Measurements from ENCODE around the gene SYNJ2. TPM values are rescaled to one million over a fixed set of nuclear protein-coding genes. Genes with fewer than 3 reads are reported as not detected.

The SYNJ2 gene
- total RNA-seq, 4 donors from 2014 or later, result 2.2 to 7.9 (median 3.1) TPM

DNA sequence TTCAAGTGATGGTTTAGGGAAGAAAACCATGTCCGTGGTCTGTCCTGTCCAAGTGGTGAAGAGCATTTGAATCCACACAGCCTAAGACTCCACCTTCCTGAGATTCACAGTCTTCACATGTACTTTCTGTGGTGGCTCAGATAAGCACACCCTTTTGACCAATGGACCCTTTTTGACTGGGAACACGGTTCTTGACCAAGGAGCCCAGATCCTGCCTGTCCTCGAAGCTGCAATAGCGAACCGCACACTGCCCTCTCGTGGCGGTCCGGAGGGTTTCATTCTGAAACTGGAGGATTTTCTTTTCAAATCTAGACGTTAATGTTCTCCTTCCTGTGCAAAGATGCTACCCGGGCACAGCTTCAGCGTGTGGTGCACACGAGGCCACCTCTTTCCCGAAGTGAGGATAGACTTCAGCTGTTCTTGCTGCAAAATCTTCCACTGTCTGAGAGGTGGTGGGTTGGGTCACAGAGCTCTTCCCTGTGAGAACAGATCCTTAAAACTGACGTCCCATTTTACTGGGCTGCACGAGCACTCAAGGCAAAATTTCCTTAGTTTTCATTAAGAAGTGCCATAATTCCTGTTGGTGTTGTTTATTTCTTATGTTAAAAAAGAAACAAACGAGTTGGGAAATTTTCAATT is 90.5 kb downstream of the SYNJ2 start:
- TF ChIP-seq, protein P1, sequence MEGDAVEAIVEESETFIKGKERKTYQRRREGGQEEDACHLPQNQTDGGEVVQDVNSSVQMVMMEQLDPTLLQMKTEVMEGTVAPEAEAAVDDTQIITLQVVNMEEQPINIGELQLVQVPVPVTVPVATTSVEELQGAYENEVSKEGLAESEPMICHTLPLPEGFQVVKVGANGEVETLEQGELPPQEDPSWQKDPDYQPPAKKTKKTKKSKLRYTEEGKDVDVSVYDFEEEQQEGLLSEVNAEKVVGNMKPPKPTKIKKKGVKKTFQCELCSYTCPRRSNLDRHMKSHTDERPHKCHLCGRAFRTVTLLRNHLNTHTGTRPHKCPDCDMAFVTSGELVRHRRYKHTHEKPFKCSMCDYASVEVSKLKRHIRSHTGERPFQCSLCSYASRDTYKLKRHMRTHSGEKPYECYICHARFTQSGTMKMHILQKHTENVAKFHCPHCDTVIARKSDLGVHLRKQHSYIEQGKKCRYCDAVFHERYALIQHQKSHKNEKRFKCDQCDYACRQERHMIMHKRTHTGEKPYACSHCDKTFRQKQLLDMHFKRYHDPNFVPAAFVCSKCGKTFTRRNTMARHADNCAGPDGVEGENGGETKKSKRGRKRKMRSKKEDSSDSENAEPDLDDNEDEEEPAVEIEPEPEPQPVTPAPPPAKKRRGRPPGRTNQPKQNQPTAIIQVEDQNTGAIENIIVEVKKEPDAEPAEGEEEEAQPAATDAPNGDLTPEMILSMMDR (IDR thresholded peaks at IDR 0.05; ENCODE audit: low read depth), result no peak

DNA sequence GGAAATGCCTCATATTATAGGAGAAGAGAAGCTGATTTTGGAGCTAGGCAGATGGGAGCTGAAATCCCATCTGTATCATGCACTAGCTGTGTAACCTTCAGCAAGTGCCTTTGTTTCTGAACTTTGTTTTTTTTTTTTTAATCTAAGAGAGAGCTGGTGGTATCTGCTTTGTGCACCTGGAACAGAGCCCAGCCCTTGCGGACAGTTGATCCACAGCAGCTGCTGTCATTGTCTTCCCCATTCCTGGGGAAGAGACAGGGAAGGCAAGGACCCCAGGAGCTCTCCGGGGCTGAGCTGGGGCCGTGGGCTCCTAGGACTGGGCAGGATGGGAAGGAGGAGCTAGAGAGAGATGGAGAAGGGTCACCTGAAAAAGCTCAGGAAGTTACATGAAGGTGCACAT is 92.1 kb downstream of the SYNJ2 start:
- TF ChIP-seq, protein P1 (IDR thresholded peaks at IDR 0.05; ENCODE audit: low read depth), result no peak

DNA sequence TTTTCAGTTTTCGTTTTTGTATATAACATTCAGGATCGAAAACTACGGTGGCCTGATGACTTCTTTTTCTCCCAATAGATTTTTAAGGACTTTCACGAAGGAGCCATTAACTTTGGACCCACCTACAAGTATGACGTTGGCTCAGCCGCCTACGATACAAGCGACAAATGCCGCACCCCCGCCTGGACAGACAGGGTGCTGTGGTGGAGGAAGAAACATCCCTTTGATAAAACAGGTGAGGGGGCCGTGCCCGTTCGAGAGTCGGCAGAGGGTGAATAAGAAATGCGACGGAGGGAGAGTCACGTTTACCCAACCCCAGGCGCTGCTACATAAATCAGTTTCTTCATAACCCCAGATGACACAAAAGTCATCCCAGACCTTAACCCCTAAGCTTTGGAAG is 94.9 kb downstream of the SYNJ2 start:
- TF ChIP-seq, protein P1 (IDR thresholded peaks at IDR 0.05; ENCODE audit: low read depth), result no peak

DNA sequence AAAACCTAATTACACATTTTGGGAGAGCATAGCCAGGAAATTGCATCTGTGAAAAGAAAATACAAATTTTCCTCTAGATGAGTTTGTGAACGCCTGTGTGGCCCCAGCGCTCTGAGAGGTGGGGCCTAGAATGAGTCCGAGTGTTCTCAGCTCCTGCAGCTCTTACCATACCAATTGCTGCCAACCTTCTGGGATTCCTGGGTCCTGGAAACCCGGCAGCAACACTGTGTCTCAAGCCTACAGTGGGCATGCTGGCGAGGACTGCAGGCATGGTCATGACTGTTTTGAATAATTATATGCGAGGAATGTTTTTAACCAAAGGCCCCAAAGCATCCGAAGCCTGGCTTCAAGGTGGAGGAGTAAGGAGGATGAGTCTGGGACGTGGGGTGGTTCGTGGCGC is 96.0 kb downstream of the SYNJ2 start:
- TF ChIP-seq, protein P1 (IDR thresholded peaks at IDR 0.05; ENCODE audit: low read depth), result no peak

GRCh38 chr6:158078320-158078719 is 96.7 kb downstream of the SYNJ2 start:
- TF ChIP-seq, protein P1 (IDR thresholded peaks at IDR 0.05; ENCODE audit: low read depth), result no peak

DNA sequence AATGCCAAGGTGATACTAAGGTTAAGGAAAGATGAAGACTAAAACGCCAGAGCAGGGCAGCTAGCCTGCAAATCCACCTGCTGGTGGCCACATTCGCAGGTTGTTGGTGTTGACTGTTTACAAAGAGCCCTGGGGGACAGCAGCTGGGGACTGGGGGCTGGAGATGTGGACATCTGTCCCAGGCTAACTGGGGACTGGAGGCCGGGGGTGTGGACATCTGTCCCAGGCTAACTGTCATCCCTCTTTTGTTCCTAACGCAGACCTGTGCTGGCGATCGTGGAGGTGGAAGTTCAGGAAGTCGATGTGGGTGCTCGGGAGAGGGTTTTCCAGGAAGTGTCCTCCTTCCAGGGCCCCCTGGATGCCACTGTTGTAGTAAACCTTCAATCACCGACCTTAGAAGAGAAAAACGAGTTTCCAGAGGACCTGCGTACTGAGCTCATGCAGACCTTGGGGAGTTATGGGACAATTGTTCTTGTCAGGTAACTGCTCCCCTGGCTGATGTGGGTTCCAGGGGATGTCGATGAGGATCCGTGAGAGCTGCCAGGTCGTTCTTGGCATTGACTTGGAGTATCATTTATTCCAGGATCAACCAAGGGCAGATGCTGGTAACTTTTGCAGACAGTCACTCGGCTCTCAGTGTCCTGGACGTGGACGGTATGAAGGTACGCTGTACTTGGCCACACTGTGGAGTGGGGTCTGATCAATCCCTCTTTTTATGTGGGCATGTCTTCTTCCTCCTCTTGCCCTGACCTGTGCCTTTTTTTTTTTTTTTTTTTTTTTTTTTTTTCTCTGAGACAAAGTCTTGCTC is 99.4 kb downstream of the SYNJ2 start:
- TF ChIP-seq, protein P1 (IDR thresholded peaks at IDR 0.05; ENCODE audit: low read depth), result no peak

DNA sequence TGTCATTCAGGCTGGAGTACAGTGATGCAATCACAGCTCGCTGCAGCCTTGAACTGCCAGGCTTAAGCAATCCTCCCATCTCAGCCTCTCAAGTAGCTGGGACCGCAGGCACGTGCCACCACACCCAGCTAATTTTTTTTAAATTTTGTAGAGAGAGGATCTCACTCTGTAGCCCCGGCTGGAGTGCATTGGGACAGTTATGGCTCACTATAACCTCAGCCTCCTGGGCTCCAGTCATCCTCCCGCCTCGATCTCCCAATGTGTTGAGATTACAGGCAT is 99.9 kb downstream of the SYNJ2 start:
- TF ChIP-seq, protein P1 (IDR thresholded peaks at IDR 0.05; ENCODE audit: low read depth), result no peak
